HG02885 (cell line): ENCODE results near the gene ERVW-1.

Experiments used
- ATAC-seq: cut with Tn5 transposase; IDR thresholded peaks from one replicate; pipeline ENCODE4 v1.9.1; 2021; ENCODE audit warnings: mild to moderate bottlenecking; ENCODE audit not compliant: unreplicated experiment, poor library complexity

ERVW-1 gene

GRCh38 chr7:92435542-92435941, 42.2 kb downstream of the ERVW-1 start:
- ATAC-seq: no peak

- no peak for ATAC-seq
Measured at GRCh38 chr7:92433019-92433418, 44.7 kb downstream of the ERVW-1 start.

- ATAC-seq: no peak
Measured at GRCh38 chr7:92432299-92432946, 45.3 kb downstream of the ERVW-1 start.

- ATAC-seq: no peak
Measured at GRCh38 chr7:92427193-92427592, 50.6 kb downstream of the ERVW-1 start.

- ATAC-seq: no peak
Measured at GRCh38 chr7:92425311-92425947, 52.3 kb downstream of the ERVW-1 start.

GRCh38 chr7:92423710-92424131, 54.0 kb downstream of the ERVW-1 start:
- ATAC-seq: no peak

GRCh38 chr7:92422926-92423325, 54.8 kb downstream of the ERVW-1 start:
- ATAC-seq: no peak

GRCh38 chr7:92421676-92422435, 55.9 kb downstream of the ERVW-1 start:
- no peak for ATAC-seq
